ENCODE data around the gene MAP3K4.

The MAP3K4 gene

GRCh38 chr6:161003336-161003735 lies 11.8 kb downstream of the MAP3K4 start:
- DNase-seq = no peak

GRCh38 chr6:161008245-161008644 lies 16.7 kb downstream of the MAP3K4 start:
- no peak for DNase-seq

GRCh38 chr6:161009991-161010390 lies 18.4 kb downstream of the MAP3K4 start:
- no peak for DNase-seq

- no peak for DNase-seq
These were observed 18.8 kb downstream of the MAP3K4 start for GRCh38 chr6:161010418-161010817.

- DNase-seq = no peak
These were observed 20.2 kb downstream of the MAP3K4 start for GRCh38 chr6:161011492-161012480.

GRCh38 chr6:161013695-161014094 lies 22.1 kb downstream of the MAP3K4 start:
- DNase-seq = no peak

GRCh38 chr6:161017766-161018564 lies 26.4 kb downstream of the MAP3K4 start:
- no peak for DNase-seq

- no peak for DNase-seq
These were observed 27.8 kb downstream of the MAP3K4 start for GRCh38 chr6:161019324-161019839.

- no peak for DNase-seq
These were observed 30.0 kb downstream of the MAP3K4 start for GRCh38 chr6:161021543-161021942.

- DNase-seq = no peak
These were observed 30.6 kb downstream of the MAP3K4 start for GRCh38 chr6:161021998-161022743.

GRCh38 chr6:161023316-161023715 lies 31.7 kb downstream of the MAP3K4 start:
- DNase-seq = no peak

- no peak for DNase-seq
These were observed 32.9 kb downstream of the MAP3K4 start for GRCh38 chr6:161024364-161024920.

- no peak for DNase-seq
These were observed 35.8 kb downstream of the MAP3K4 start for GRCh38 chr6:161027385-161027784.

- no peak for DNase-seq
These were observed 37.7 kb downstream of the MAP3K4 start for GRCh38 chr6:161029195-161029809.

- no peak for DNase-seq
These were observed 40.3 kb downstream of the MAP3K4 start for GRCh38 chr6:161031721-161032495.

GRCh38 chr6:161033667-161034066 lies 42.1 kb downstream of the MAP3K4 start:
- no peak for DNase-seq

- DNase-seq = no peak
These were observed 43.8 kb downstream of the MAP3K4 start for GRCh38 chr6:161035182-161035980.

- no peak for DNase-seq
These were observed 44.4 kb downstream of the MAP3K4 start for GRCh38 chr6:161035981-161036263.

- DNase-seq = no peak
These were observed 46.3 kb downstream of the MAP3K4 start for GRCh38 chr6:161037873-161038228.

- DNase-seq = no peak
These were observed 46.9 kb downstream of the MAP3K4 start for GRCh38 chr6:161038229-161039031.
